Omental fat pad (tissue), 4 donors: Measurements from ENCODE around the gene DAGLA. TPM values are rescaled to one million over a fixed set of nuclear protein-coding genes. Genes with fewer than 3 reads are reported as not detected.

Source experiments
- ATAC-seq: fragments of 150-250 bp; one replicate; pipeline ENCODE4 v1.9.1; 2016; ENCODE audit warnings: mild to moderate bottlenecking, moderate library complexity; ENCODE audit not compliant: low FRiP score
- DNase-seq: peaks from one replicate; pipeline ENCODE4 v3.0.0-alpha.2; 2019; ENCODE audit warnings: low spot score
- CTCF ChIP-seq, 3 donors: fragments of 450-650 bp; IDR thresholded peaks; one replicate each; pipeline ENCODE4 v1.5.1; 2016 to 2017; ENCODE audit warnings: antibody characterized with exemption in 3 of 3, mild to moderate bottlenecking in 3 of 3, moderate library complexity in 2 of 3
- total RNA-seq, 4 donors: library from RNA; depleted of rRNA; stranded (reverse); fragments of >200 nt; gene quantifications; one replicate each; pipeline ENCODE4 v1.1.0, GENCODE V29; 2016

DAGLA gene
- total RNA-seq, 4 donors from 2014 or later, result 1.4 to 4.6 (median 2.8) TPM

- no peak for DNase-seq
- no peak for TF ChIP-seq CTCF (IDR thresholded peaks at IDR 0.05)
- ATAC-seq, result no peak
Observed at GRCh38 chr11:61744609-61745156, 64.5 kb downstream of the DAGLA start.

- no peak for ATAC-seq
Observed at GRCh38 chr11:61745781-61746441, 65.7 kb downstream of the DAGLA start.

GRCh38 chr11:61746442-61747191 is 66.4 kb downstream of the DAGLA start:
- DNase-seq (no peak), ATAC-seq (no peak)
- no peak for TF ChIP-seq CTCF (IDR thresholded peaks at IDR 0.05)

More at GRCh38 chr11:61745781-61746441, 65.7 kb downstream of the DAGLA start:
- no peak for TF ChIP-seq CTCF (IDR thresholded peaks at IDR 0.05)
- no peak for DNase-seq

GRCh38 chr11:61747192-61747966 is 67.2 kb downstream of the DAGLA start:
- TF ChIP-seq CTCF (IDR thresholded peaks at IDR 0.05), result peak in 1 of 3 donors; percentile 53
- peak; percentile 73 for ATAC-seq
- DNase-seq, result peak; percentile 72

GRCh38 chr11:61747967-61748285 is 67.7 kb downstream of the DAGLA start:
- no peak for TF ChIP-seq CTCF (IDR thresholded peaks at IDR 0.05)
- ATAC-seq, result no peak
- no peak for DNase-seq

GRCh38 chr11:61749591-61750217 is 69.5 kb downstream of the DAGLA start:
- TF ChIP-seq CTCF (IDR thresholded peaks at IDR 0.05), result no peak
- DNase-seq (no peak), ATAC-seq (no peak)
